HCT116 (cell line): Measurements from ENCODE around the gene FCN1. TPM values are rescaled to one million over a fixed set of nuclear protein-coding genes. Genes with fewer than 3 reads are reported as not detected.

Source experiments
- ATAC-seq: fragments of 200-7000 bp; cut with Tn5 transposase; 2 replicates; pipeline ENCODE4 v1.9.1; 2020; ENCODE audit warnings: mild to moderate bottlenecking, moderate library complexity
- BruUV-seq: library from RNA; stranded (reverse); fragments of 400-500 nt; replicated peaks from 2 replicates; lab custom pipeline; 2021; lab: Mats Ljungman, UMichigan
- CTCF ChIA-PET: fragments of 300-600 bp; sonication (Branson Sonifier 250); formaldehyde crosslinking; loops from one replicate; lab custom pipeline; 2021; ENCODE audit warnings: antibody characterized with exemption; lab: Charles Lee
- POLR2A ChIA-PET: fragments of 300-600, 350-600 bp; sonication (Branson Sonifier 250); formaldehyde crosslinking; loops from one replicate; lab custom pipeline; 2021; ENCODE audit warnings: antibody characterized with exemption; lab: Charles Lee
- RAD21 ChIA-PET, 2 experiments: fragments of 300-600 bp; sonication (Branson Sonifier 250); formaldehyde crosslinking; loops; one replicate each; lab custom pipeline; 2023; ENCODE audit warnings: low total read pairs in 2 of 2; ENCODE audit not compliant: uncharacterized antibody in 2 of 2, unreplicated experiment in 2 of 2, low non-redundant PET in 1 of 2; lab: Charles Lee
- DNase-seq: peaks from one replicate; pipeline ENCODE4 v3.0.0-alpha.2; 2010; ENCODE audit warnings: low read depth, low spot score
- H2AFZ ChIP-seq: fragments of 200-600 bp; shearing (Covaris generic), sonication (generic); 2 replicates; pipeline ENCODE4 v1.6.1; 2017; ENCODE audit warnings: low read depth, mixed run types, mixed read lengths, antibody characterized with exemption, low read length; ENCODE audit not compliant: poor library complexity, severe bottlenecking
- H3K27ac ChIP-seq: 2 replicates; pipeline ENCODE4 v1.5.1; 2012; ENCODE audit warnings: low read depth, low read length
- H3K27me3 ChIP-seq: fragments of 200-600 bp; sonication (generic); 2 replicates; pipeline ENCODE4 v1.6.1; 2016; ENCODE audit warnings: mixed run types, low read length, mixed read lengths; ENCODE audit not compliant: insufficient read depth
- H3K36me3 ChIP-seq, 2 experiments: fragments of 200-500 bp in 1 of 2; fragments of 200-600 bp in 1 of 2; sonication (Bioruptor generic) in 1 of 2; sonication (generic) in 1 of 2; 2 replicates each; pipeline versions ENCODE4 v1.5.1 to v1.6.1; 2014 to 2016; ENCODE audit warnings: low read length in 2 of 2, inconsistent platforms in 1 of 2, mixed read lengths in 1 of 2, mixed run types in 1 of 2; ENCODE audit not compliant: insufficient read depth in 2 of 2, control insufficient read depth in 1 of 2
- H3K4me1 ChIP-seq, 2 experiments: fragments of 200-600 bp in 1 of 2; sonication (generic) in 1 of 2; 2 replicates each; pipeline versions ENCODE4 v1.5.1 to v1.6.1; 2012 to 2017; ENCODE audit warnings: low read length in 2 of 2, inconsistent platforms in 1 of 2, mild to moderate bottlenecking in 1 of 2, mixed read lengths in 1 of 2, mixed run types in 1 of 2, moderate library complexity in 1 of 2; ENCODE audit not compliant: insufficient read depth in 2 of 2, control insufficient read depth in 1 of 2
- H3K4me2 ChIP-seq: fragments of 200-600 bp; sonication (generic); 2 replicates; pipeline ENCODE4 v1.6.1; 2017; ENCODE audit warnings: mixed run types, low read length, mixed read lengths
- H3K4me3 ChIP-seq, 2 experiments: fragments of 200-600 bp in 1 of 2; sonication (generic) in 1 of 2; replicated peaks in 1 of 2; 2 replicates each; pipeline ENCODE4 v1.5.1; 2011 to 2016; ENCODE audit warnings: low read length in 2 of 2, control low read depth in 1 of 2, low read depth in 1 of 2, mild to moderate bottlenecking in 1 of 2, mixed read lengths in 1 of 2, mixed run types in 1 of 2
- H3K79me2 ChIP-seq: fragments of 200-600 bp; sonication (generic); 2 replicates; pipeline ENCODE4 v1.6.1; 2017; ENCODE audit warnings: mild to moderate bottlenecking, mixed run types, low read length, moderate library complexity, mixed read lengths; ENCODE audit not compliant: insufficient read depth
- H3K9ac ChIP-seq: fragments of 200-600 bp; sonication (generic); 2 replicates; pipeline ENCODE4 v1.6.1; 2016; ENCODE audit warnings: low read length, mixed read lengths
- H3K9me2 ChIP-seq: fragments of 200-600 bp; sonication (generic), shearing (Covaris generic); 2 replicates; pipeline ENCODE4 v1.6.1; 2017; ENCODE audit warnings: mixed run types, mild to moderate bottlenecking, moderate library complexity; ENCODE audit not compliant: insufficient read depth
- H3K9me3 ChIP-seq, 2 experiments: fragments of 200-500 bp in 1 of 2; fragments of 200-600 bp in 1 of 2; sonication (Bioruptor generic) in 1 of 2; sonication (generic) in 1 of 2; 2 replicates each; pipeline ENCODE4 v1.6.1; 2014 to 2017; ENCODE audit warnings: low read length in 2 of 2, mixed read lengths in 2 of 2, inconsistent platforms in 1 of 2, low read depth in 1 of 2, mild to moderate bottlenecking in 1 of 2, mixed run types in 1 of 2, moderate library complexity in 1 of 2; ENCODE audit not compliant: control insufficient read depth in 1 of 2, insufficient read depth in 1 of 2
- H4K20me1 ChIP-seq: fragments of 200-600 bp; sonication (generic), shearing (Covaris generic); 2 replicates; pipeline ENCODE4 v1.6.1; 2017; ENCODE audit warnings: mixed run types, mild to moderate bottlenecking, moderate library complexity; ENCODE audit not compliant: insufficient read depth
- CEBPB ChIP-seq: IDR thresholded peaks from 2 replicates; pipeline ENCODE4 v1.6.1; 2012; ENCODE audit warnings: low read depth
- EGR1 ChIP-seq: IDR thresholded peaks from 2 replicates; pipeline ENCODE4 v1.6.1; 2012; ENCODE audit warnings: low read depth
- ELF1 ChIP-seq: IDR thresholded peaks from 2 replicates; pipeline ENCODE4 v1.6.1; 2012; ENCODE audit warnings: low read depth, borderline replicate concordance
- EZH2phosphoT487 ChIP-seq: fragments of 200-600 bp; IDR thresholded peaks from 2 replicates; pipeline ENCODE4 v1.6.1; 2018; ENCODE audit warnings: antibody characterized with exemption, borderline replicate concordance
- POLR2AphosphoS5 ChIP-seq: IDR thresholded peaks from 2 replicates; pipeline ENCODE4 v1.6.1; 2011; ENCODE audit warnings: mild to moderate bottlenecking, low read depth, low read length, moderate library complexity
- REST ChIP-seq: IDR thresholded peaks from 2 replicates; pipeline ENCODE4 v1.6.1; 2012; ENCODE audit warnings: low read depth
- SP1 ChIP-seq: IDR thresholded peaks from 2 replicates; pipeline ENCODE4 v1.6.1; 2012; ENCODE audit warnings: low read depth
- SRF ChIP-seq: IDR thresholded peaks from 2 replicates; pipeline ENCODE4 v1.6.1; 2012; ENCODE audit warnings: low read depth
- TCF7L2 ChIP-seq: IDR thresholded peaks from 2 replicates; pipeline ENCODE4 v1.7.0; 2011; ENCODE audit warnings: borderline replicate concordance, inconsistent platforms; ENCODE audit not compliant: insufficient read depth, insufficient read length; ENCODE audit errors: extremely low read depth
- YY1 ChIP-seq: IDR thresholded peaks from 2 replicates; pipeline ENCODE4 v1.6.1; 2011; ENCODE audit warnings: low read length, low read depth, moderate library complexity, mild to moderate bottlenecking; ENCODE audit not compliant: insufficient replicate concordance; ENCODE audit errors: extremely low read depth
- ZFX ChIP-seq: fragments of 450-650 bp; IDR thresholded peaks from 2 replicates; pipeline ENCODE4 v1.6.1; 2017
- ZNF274 ChIP-seq: fragments of 200-500 bp; sonication (Bioruptor generic); IDR thresholded peaks from 2 replicates; pipeline ENCODE4 v1.6.1; 2014; ENCODE audit warnings: mild to moderate bottlenecking, low read depth, low read length, inconsistent platforms
- intact Hi-C: fragments of 100-400 bp; cut with micrococcal nuclease; formaldehyde crosslinking; loops from 2 replicates; pipeline ENCODE4 v1.10.0; 2022
- total RNA-seq: library from RNA; stranded (reverse); gene quantifications from one replicate; pipeline ENCODE4 v1.2.1, GENCODE V29; 2021; ENCODE audit not compliant: unreplicated experiment
- TF ChIP-seq, protein P1 (sequence below): IDR thresholded peaks from 2 replicates; pipeline ENCODE4 v1.6.1; 2011; ENCODE audit warnings: mild to moderate bottlenecking, low read length, moderate library complexity; ENCODE audit not compliant: insufficient replicate concordance; ENCODE audit errors: extremely low read depth
- TF ChIP-seq, protein P2 (sequence below): IDR thresholded peaks from 2 replicates; pipeline ENCODE4 v1.6.1; 2012

FCN1 gene
- total RNA-seq, 1 experiment from 2014 or later = not detected

DNA sequence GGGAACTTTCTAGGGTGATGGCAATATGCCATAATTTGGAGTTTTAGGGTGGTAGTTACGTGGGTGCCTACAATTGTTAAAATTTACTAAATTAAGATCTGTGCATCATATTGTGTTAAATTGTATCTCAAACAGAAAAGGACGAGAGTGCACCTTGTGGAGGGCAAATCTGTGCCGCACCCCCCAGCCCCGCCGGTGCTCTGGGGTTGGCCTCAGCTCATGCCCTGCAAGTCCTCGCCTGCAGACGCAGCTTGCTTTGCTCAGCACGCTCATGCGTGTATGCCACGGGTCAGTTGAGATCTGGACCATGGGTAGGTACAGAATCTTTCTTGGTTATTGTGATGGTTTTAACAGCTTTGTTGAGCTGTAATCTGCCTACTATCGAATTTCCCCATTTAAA, 33.7 kb upstream of the FCN1 start:
- DNase-seq (no peak), ATAC-seq (no peak)
- H3K27ac ChIP-seq = no peak overlapping the region
- H2AFZ ChIP-seq = no peak overlapping the region
- no TSS peak for BruUV-seq
- POLR2A ChIA-PET = no interaction called here
- RAD21 ChIA-PET = no interaction called here
- H3K27me3 ChIP-seq = peaks cover 23% of the 10 kb centered on the region
- no peaks in the 10 kb centered on the region for H3K9me2 ChIP-seq
- H3K9me3 ChIP-seq = no peaks in the 10 kb centered on the region
- H3K9ac ChIP-seq = no peak overlapping the region
- intact Hi-C loops = no loop called here
- H4K20me1 ChIP-seq = no peaks in the 10 kb centered on the region
- H3K4me1 ChIP-seq = no peaks in the 10 kb centered on the region
- H3K4me2 ChIP-seq = no peak overlapping the region
- no peaks in the 10 kb centered on the region for H3K79me2 ChIP-seq
- H3K4me3 ChIP-seq = no peak overlapping the region
- CTCF ChIA-PET = no interaction called here
- no peaks in the 10 kb centered on the region for H3K36me3 ChIP-seq
- TF ChIP-seq SP1 (no peak), CEBPB (no peak)

DNA sequence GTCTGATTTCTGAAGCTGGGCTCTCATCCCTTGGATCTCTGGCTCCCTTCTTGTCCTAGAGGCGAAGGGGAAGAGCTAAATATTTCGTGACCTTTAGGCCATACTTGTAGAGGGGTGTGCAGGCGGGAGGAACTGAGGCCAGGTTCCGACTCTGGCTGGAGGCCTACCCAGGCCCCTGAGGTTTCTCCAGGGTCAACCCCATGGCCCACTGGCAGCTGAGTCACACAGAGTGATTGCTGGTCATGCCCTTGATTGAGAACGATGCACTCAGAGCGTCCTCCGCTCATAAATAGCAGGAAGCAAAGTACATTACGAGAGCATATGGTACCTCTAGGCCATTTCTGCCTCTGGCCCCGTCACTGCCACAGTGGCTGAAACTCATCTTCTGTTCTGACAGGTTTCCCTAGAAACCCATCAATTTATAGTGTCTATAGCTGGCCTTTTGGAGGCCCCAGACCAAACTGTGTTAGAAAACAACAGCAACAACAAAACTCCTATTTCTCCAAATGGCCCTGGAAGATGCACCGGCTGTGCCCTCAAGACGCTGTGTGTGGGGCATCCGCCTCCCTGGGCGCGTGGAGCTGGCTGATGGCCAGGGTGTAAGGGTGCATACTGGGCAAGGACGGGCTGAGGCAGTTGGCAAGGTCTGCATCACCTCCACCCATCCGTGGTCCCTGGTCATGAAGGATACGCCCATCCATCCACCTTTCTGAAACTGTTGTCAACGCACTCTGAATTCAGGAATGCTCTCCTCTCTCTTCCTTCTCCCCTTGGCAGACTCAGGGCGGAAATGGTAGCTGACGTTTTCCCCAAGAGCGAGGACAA, 32.9 kb upstream of the FCN1 start:
- intact Hi-C loops = no loop called here
- Histone ChIP-seq H3K4me1 (no peaks in the 10 kb centered on the region), H3K9me3 (no peaks in the 10 kb centered on the region), H3K4me2 (no peak overlapping the region), H3K27me3 (peaks cover 21% of the 10 kb centered on the region), H3K27ac (no peak overlapping the region), H3K79me2 (no peaks in the 10 kb centered on the region), H3K9ac (no peak overlapping the region), H3K9me2 (no peaks in the 10 kb centered on the region), H3K36me3 (no peaks in the 10 kb centered on the region), H3K4me3 (no peak overlapping the region), H2AFZ (no peak overlapping the region), H4K20me1 (no peaks in the 10 kb centered on the region)
- no peak for DNase-seq
- ChIA-PET RAD21 (no interaction called here), CTCF (no interaction called here), POLR2A (no interaction called here)
- ATAC-seq = no peak
- BruUV-seq = no TSS peak
- TF ChIP-seq SRF (no peak), ZFX (no peak), ELF1 (no peak), EZH2phosphoT487 (no peak), POLR2AphosphoS5 (no peak), REST (no peak), TCF7L2 (no peak), EGR1 (no peak), ZNF274 (no peak), CEBPB (no peak), YY1 (no peak)
- TF ChIP-seq, protein P1, sequence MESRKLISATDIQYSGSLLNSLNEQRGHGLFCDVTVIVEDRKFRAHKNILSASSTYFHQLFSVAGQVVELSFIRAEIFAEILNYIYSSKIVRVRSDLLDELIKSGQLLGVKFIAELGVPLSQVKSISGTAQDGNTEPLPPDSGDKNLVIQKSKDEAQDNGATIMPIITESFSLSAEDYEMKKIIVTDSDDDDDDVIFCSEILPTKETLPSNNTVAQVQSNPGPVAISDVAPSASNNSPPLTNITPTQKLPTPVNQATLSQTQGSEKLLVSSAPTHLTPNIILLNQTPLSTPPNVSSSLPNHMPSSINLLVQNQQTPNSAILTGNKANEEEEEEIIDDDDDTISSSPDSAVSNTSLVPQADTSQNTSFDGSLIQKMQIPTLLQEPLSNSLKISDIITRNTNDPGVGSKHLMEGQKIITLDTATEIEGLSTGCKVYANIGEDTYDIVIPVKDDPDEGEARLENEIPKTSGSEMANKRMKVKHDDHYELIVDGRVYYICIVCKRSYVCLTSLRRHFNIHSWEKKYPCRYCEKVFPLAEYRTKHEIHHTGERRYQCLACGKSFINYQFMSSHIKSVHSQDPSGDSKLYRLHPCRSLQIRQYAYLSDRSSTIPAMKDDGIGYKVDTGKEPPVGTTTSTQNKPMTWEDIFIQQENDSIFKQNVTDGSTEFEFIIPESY = no peak
- TF ChIP-seq, protein P2, sequence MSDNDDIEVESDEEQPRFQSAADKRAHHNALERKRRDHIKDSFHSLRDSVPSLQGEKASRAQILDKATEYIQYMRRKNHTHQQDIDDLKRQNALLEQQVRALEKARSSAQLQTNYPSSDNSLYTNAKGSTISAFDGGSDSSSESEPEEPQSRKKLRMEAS = no peak
